Cardiac muscle cell (in vitro differentiated cells and primary cell): ENCODE results near the gene ARMH2. TPM values are rescaled to one million over a fixed set of nuclear protein-coding genes. Genes with fewer than 3 reads are reported as not detected.

Experiments used
- DNase-seq, 2 donors: peaks; one replicate each; pipeline versions ENCODE4 v3.0.0 to v3.0.0-alpha.2; 2010 to 2017; ENCODE audit warnings: low read depth in 1 of 2, low spot score in 1 of 2
- H3K27ac ChIP-seq: fragments of 200-600 bp; sonication (generic); 2 replicates; pipeline ENCODE4 v1.5.1; 2016
- H3K27me3 ChIP-seq: fragments of 200-600 bp; sonication (generic); 2 replicates; pipeline ENCODE4 v1.6.0; 2016; ENCODE audit warnings: control low read depth
- H3K36me3 ChIP-seq: fragments of 200-600 bp; sonication (generic); 2 replicates; pipeline ENCODE4 v1.5.1; 2016; ENCODE audit warnings: control low read depth
- H3K4me1 ChIP-seq: fragments of 200-600 bp; sonication (generic); 2 replicates; pipeline ENCODE4 v1.8.1; 2017; ENCODE audit warnings: low read depth, mild to moderate bottlenecking, mixed run types
- H3K4me3 ChIP-seq: fragments of 200-600 bp; sonication (generic); 2 replicates; pipeline ENCODE4 v1.5.1; 2016; ENCODE audit warnings: mild to moderate bottlenecking
- H3K9me3 ChIP-seq: fragments of 200-600 bp; sonication (generic); 2 replicates; pipeline ENCODE4 v1.5.1; 2017; ENCODE audit warnings: low read depth, mild to moderate bottlenecking, control low read depth
- CTCF ChIP-seq: IDR thresholded peaks from 2 replicates; pipeline ENCODE4 v1.5.1; 2012; ENCODE audit warnings: low read depth, mild to moderate bottlenecking, low read length
- polyA plus RNA-seq: library from polyadenylated mRNA; unstranded; fragments of >200 nt; fragmentation: Nextera tagmentation; extraction: Ambion mirVana; gene quantifications from 2 replicates; pipeline ENCODE4 v1.2.1, GENCODE V29; 2016
- total RNA-seq: library from RNA; depleted of rRNA; stranded (reverse); fragments of >200 nt; gene quantifications from 2 replicates; pipeline ENCODE4 v1.2.3, GENCODE V29; 2016

ARMH2 gene
- total and polyA plus RNA-seq, 2 experiments from 2014 or later: not detected

DNA sequence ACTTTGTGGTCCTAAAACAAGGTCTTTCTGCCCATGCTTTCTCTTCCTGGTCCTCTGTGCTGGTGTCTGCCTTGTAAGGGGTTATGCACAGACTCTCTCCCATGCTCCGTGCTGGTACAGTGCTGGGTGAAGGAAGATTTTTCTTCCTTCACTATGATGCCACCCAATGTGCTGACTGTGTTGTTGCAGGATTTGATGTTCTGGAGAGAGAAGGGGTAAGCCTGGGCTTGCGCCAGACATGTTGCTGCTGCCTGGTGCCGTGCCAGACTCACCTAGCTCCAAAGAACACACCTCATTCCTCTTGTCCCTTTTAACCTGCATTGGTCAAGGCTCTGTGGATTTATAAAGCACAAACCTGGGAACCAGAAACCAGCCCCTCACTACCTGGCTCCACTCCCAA lies 28.4 kb upstream of the ARMH2 start:
- no peak for DNase-seq
- Histone ChIP-seq H3K4me3 (no peak overlapping the region), H3K9me3 (no peaks in the 10 kb centered on the region), H3K4me1 (no peaks in the 10 kb centered on the region), H3K27ac (no peak overlapping the region), H3K27me3 (no peaks in the 10 kb centered on the region), H3K36me3 (no peaks in the 10 kb centered on the region)
- TF ChIP-seq CTCF: no peak

GRCh38 chr6:24825130-24825630 lies 26.5 kb upstream of the ARMH2 start:
- H3K9me3 ChIP-seq: no peaks in the 10 kb centered on the region
- DNase-seq: no peak
- H3K27me3 ChIP-seq: no peaks in the 10 kb centered on the region
- H3K4me3 ChIP-seq: no peak overlapping the region
- H3K36me3 ChIP-seq: no peaks in the 10 kb centered on the region
- TF ChIP-seq CTCF: no peak
- no peak overlapping the region for H3K27ac ChIP-seq
- no peaks in the 10 kb centered on the region for H3K4me1 ChIP-seq

GRCh38 chr6:24824142-24824938 lies 25.6 kb upstream of the ARMH2 start:
- Histone ChIP-seq H3K36me3 (no peaks in the 10 kb centered on the region), H3K27me3 (no peaks in the 10 kb centered on the region), H3K9me3 (no peaks in the 10 kb centered on the region), H3K4me3 (no peak overlapping the region), H3K27ac (no peak overlapping the region), H3K4me1 (no peaks in the 10 kb centered on the region)
- DNase-seq: no peak
- no peak for TF ChIP-seq CTCF

GRCh38 chr6:24823185-24823584 lies 24.5 kb upstream of the ARMH2 start:
- H3K4me3 ChIP-seq: no peak overlapping the region
- no peaks in the 10 kb centered on the region for H3K27me3 ChIP-seq
- no peak overlapping the region for H3K27ac ChIP-seq
- no peak for TF ChIP-seq CTCF
- H3K36me3 ChIP-seq: no peaks in the 10 kb centered on the region
- no peak for DNase-seq
- no peaks in the 10 kb centered on the region for H3K9me3 ChIP-seq
- H3K4me1 ChIP-seq: no peaks in the 10 kb centered on the region

- no peaks in the 10 kb centered on the region for H3K4me1 ChIP-seq
- no peak for DNase-seq
- H3K4me3 ChIP-seq: no peak overlapping the region
- no peak overlapping the region for H3K27ac ChIP-seq
- no peaks in the 10 kb centered on the region for H3K36me3 ChIP-seq
- no peaks in the 10 kb centered on the region for H3K9me3 ChIP-seq
- TF ChIP-seq CTCF: no peak
- no peaks in the 10 kb centered on the region for H3K27me3 ChIP-seq
These were observed 24.0 kb upstream of the ARMH2 start for GRCh38 chr6:24822696-24823095.
